ENCODE measurements around the gene EEPD1.

EEPD1 gene

DNA sequence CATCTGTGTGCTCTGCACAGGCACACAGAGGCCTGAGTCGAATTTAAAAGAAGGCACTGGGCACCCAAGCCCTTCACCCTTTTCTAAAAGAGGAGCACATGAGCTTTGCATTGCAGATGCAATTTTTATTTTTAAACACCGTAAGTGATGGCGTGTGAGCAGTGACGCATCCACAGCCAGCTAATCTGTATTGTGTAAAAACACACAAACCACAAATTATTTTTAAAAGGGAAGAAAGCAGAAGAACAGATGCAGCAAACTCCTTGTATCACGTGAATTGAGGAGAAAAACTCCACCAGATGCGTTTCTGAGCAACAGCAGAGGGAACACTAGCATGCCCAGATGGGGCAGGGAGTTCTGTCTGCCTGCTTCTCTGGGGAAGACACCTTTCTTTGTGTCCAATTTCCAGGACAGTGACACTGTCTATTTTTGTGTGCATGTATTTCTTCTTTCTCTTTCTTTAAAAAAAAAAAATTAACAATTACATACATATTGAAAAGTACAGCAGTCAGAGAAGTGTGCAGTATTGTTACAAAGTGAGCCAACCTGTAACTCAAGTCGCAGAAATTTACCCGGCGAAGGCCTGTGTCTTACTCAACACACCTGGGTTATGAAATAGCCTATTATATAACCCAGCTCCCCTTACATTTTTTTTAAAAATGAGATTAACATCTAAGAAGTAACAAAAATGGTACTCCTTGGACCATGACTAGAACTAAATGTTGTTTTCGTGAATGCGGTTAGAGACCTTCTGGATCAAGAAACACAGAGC is 39.2 kb downstream of the EEPD1 start:
- DNase-seq (ENCODE audit: low spot score), result peak; percentile 88

- DNase-seq (ENCODE audit: low spot score), result no peak
Measured at GRCh38 chr7:36192877-36193276, 39.8 kb downstream of the EEPD1 start.

DNA sequence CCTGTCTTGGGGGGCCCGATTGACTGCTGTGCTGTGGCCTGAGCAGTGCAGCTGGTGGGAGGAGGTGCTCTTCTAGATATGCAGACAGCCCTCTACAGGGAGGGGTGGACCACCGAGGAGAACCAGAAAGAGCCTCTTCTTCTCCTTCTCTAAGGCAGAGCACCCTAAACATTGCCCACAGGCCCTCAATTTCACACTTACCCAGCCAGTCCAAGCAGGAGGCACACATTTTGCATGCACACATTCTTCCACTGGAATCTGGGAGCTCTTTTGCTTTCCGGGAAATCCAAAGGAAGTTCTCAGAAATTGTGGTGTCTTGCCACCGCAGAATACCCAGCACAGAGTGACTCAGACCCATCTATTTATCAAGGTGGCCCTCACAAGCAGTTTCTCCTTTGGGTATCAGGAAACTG is 45.8 kb downstream of the EEPD1 start:
- DNase-seq (ENCODE audit: low spot score), result no peak

DNA sequence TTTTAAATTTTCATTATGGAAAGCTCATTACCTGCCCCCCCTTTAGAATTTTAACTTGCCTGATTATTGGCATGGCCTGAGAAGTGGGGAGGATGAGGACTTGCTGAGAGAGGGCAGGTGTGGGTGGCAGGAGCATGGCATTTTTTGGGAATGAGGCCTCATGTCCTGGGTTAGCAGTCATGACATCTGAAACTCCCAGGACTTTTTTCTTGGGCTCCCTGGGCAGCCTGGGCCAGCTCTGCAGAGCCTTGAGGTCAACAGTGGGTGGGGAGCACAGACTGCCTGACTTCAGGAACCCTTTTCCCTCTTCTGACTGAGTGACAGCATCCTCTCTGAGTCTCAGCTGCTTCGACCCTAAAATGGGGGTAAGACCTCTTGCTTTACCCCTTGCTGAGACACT is 46.3 kb downstream of the EEPD1 start:
- DNase-seq (ENCODE audit: low spot score), result no peak

- no peak for DNase-seq (ENCODE audit: low spot score)
Measured at GRCh38 chr7:36201122-36201723, 48.2 kb downstream of the EEPD1 start.

- no peak for DNase-seq (ENCODE audit: low spot score)
Measured at GRCh38 chr7:36202398-36202797, 49.3 kb downstream of the EEPD1 start.

GRCh38 chr7:36203071-36203790 is 50.2 kb downstream of the EEPD1 start:
- no peak for DNase-seq (ENCODE audit: low spot score)

- DNase-seq (ENCODE audit: low spot score), result no peak
Measured at GRCh38 chr7:36204044-36204663, 51.1 kb downstream of the EEPD1 start.

DNA sequence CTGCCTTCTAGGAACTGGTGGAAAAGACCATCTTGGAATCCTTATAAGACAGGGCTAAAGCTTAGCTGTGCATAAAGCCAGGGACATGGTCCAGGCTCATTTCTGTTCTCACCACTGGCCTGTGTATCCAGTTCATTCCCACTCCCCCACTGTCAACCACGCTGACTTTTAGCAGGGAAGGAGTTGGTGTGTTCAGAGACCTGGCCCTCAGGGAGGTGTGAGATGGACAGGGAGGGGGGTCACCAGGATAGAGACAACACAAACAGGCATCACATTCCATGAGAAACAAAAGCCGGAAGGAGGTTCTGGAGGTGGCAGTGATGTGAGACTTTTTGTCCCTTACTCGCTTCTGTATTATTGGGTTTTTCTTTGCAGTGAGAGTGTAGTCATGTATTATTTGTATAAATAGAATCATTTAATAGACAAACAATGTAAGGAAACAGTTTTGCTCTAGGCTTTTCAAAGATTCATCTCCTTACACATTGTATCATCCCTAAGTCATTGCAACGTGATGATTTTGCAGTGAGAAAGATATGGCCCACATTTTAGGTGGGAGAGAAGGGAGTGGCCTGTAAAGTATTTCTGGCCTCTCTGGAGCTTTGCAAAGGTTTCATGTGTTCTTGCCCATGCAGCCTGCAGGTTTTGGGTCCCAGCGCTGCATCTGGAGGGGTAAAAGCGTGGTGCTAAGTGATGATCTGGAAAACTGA is 52.0 kb downstream of the EEPD1 start:
- DNase-seq (ENCODE audit: low spot score), result no peak

DNA sequence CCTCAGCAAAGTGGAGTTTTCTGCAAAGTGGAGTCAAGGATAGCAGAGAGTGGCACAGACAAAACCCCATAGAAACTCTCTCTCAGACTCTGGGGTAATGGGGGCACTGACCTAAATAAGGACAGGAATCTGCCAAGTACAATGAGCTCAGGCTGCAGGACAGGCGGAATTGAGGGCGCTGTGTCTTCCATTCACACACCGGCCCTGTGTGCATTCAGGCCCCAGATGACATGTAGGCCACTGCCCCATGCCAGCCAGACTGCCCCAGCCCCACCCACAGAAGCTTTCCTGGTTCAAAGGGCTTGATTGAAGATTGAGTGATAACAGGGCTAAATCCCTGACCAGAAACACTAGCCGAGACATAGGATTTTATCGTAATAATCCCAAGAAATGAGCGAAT is 52.7 kb downstream of the EEPD1 start:
- DNase-seq (ENCODE audit: low spot score), result no peak

- DNase-seq (ENCODE audit: low spot score), result peak; percentile 49
Measured at GRCh38 chr7:36207451-36208291, 54.6 kb downstream of the EEPD1 start.

DNA sequence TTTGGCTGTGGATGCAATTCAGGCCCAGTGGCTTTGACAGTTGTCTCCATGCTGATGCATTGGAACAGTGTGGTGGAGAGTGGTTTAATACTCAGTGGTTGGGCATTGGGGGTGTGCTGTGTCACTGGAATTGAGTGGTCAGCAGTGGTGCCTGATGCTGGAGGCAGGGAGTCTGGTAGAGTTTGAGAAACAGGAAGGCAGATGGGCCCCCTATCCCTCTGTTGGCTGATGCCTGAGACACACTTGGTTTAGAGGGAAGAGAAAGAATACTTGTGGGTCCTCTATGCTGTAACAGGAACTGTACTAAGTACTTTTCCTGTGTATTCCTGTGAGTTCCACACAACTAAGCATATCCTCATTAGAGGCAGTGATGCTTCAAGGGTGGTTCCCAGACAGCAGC is 55.4 kb downstream of the EEPD1 start:
- no peak for DNase-seq (ENCODE audit: low spot score)

GRCh38 chr7:36208997-36209813 is 56.2 kb downstream of the EEPD1 start:
- no peak for DNase-seq (ENCODE audit: low spot score)

GRCh38 chr7:36209814-36210183 is 56.7 kb downstream of the EEPD1 start:
- no peak for DNase-seq (ENCODE audit: low spot score)

GRCh38 chr7:36210291-36210922 is 57.4 kb downstream of the EEPD1 start:
- no peak for DNase-seq (ENCODE audit: low spot score)

DNA sequence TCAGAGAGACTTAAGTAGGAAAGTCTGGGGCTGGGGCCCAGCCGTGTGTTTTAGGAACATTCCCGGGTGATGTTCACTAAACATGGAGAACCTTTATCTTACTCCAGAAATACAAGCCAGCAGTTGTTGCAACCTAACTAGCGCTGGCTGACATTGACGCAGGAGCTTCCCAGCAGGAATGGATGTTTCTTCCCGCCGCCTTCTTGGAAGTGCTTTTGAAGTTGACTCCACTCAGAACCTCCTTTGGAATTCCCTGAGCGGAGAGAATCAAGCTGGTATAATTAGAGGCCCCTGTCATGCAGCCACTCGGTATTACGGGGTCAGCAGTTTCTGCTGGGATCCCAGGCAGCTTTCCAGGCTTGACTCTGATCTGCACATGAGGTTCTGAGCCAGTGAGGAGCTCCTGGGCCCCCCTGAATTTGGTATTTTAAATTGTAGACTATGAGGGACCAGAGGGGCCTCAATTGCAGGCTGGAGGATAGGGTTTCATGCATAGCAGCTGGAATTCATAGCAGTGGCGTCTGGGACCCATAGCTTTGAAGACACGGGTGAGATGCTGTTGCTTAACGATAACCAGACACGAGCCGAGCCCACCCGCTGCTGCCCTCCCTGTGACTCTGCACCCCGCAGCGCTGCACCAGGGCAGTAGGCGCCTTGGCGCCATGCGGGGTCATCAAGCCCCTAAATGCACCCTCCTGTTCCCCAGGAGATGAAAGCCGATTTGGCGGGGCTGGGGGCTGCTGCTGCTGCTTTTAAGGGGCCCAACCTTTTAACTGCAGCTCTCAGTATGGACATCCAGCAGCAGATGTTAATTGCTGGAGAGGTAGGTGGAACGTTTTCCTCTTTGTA is 61.8 kb downstream of the EEPD1 start:
- DNase-seq (ENCODE audit: low spot score), result no peak

DNA sequence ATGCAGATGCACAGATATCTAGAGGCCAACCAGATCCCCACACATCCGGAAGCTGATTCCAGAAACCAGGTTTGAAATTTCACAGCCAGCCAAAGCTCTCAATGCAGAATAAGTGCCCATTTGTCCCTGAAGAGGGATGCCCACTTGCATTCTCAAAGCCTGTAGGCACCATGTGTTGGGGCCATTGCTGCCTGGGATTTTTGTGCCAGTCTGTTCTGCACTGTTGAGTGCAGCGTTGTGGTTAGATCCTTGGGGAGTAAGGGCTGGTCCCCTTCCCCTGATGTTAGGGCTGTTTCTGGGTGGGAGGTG is 62.4 kb downstream of the EEPD1 start:
- no peak for DNase-seq (ENCODE audit: low spot score)

DNA sequence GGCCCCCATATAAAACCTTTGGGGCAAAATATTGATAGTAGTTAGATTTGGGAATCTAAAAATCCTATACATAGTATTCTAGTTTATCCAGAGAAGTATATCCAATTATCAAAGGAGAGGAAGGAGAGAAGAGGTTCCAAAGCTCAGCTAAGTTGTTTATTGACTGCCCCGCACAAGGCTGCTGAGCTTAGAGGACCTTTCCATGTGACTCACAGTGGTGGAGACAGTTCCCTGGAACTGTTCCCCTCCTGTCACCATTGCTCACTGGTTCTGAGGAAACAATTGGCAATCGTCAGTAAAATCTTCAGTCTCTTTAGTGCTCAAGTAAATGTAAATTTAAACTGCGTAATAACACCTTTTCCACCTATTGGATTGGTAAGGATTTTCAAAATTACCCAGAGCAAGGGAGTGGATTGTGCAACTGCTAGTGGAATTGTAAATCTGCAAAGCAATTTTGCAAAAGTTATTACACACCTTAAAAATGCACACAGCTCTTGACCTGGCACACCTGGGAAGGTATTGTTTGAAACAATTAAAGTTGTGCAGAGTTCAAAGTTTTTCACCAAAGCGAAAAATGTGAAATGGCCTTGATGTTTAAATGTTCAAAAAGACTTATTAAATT is 63.1 kb downstream of the EEPD1 start:
- DNase-seq (ENCODE audit: low spot score), result peak; percentile 71

All from AG20443 (cell line).